Brain microvascular endothelial cell (primary cell): ENCODE measurements around the gene ACTR6.

Experiments
- DNase-seq: peaks from one replicate; pipeline ENCODE4 v3.0.0-alpha.2; 2020
- H3K27ac ChIP-seq: fragments of 250-450 bp; sonication (Bioruptor Pico); 2 replicates; pipeline ENCODE4 v1.5.1; 2020; ENCODE audit warnings: mild to moderate bottlenecking, moderate library complexity
- H3K27me3 ChIP-seq: fragments of 250-450 bp; sonication (Bioruptor Pico); replicated peaks from 2 replicates; pipeline ENCODE4 v1.5.1; 2020; ENCODE audit warnings: mild to moderate bottlenecking
- H3K36me3 ChIP-seq: fragments of 250-450 bp; sonication (Bioruptor Pico); replicated peaks from 2 replicates; pipeline ENCODE4 v1.5.1; 2020; ENCODE audit warnings: mild to moderate bottlenecking
- H3K4me3 ChIP-seq: 2 replicates; pipeline ENCODE4 v1.5.1; 2011; ENCODE audit warnings: low read depth, mild to moderate bottlenecking, control low read depth, low read length, moderate library complexity
- CTCF ChIP-seq: IDR thresholded peaks from 2 replicates; pipeline ENCODE4 v1.5.1; 2011; ENCODE audit warnings: low read depth, mild to moderate bottlenecking, moderate library complexity, low read length, control low read depth, inconsistent platforms; ENCODE audit errors: missing control alignments
- in situ Hi-C: cut with HindIII; loops from 2 replicates; pipeline ENCODE4 v1.10.0; 2017; ENCODE audit warnings: low sequenced_read_pairs, low pct_ligation_motif_present

ACTR6 gene

GRCh38 chr12:100268835-100269564 is 68.4 kb downstream of the ACTR6 start:
- Histone ChIP-seq H3K4me3 (peak overlapping the region; percentile 88), H3K36me3 (no peaks in the 10 kb centered on the region), H3K27me3 (no peaks in the 10 kb centered on the region), H3K27ac (peak overlapping the region; percentile 80)
- DNase-seq = no peak
- in situ Hi-C loops = no loop called here
- TF ChIP-seq CTCF = no peak

- no peak overlapping the region for H3K4me3 ChIP-seq
- H3K36me3 ChIP-seq = no peaks in the 10 kb centered on the region
- no peak overlapping the region for H3K27ac ChIP-seq
- no peaks in the 10 kb centered on the region for H3K27me3 ChIP-seq
- DNase-seq = no peak
- no peak for TF ChIP-seq CTCF
- in situ Hi-C loops = no loop called here
Observed at GRCh38 chr12:100273782-100274181, 73.2 kb downstream of the ACTR6 start.
